Neural cell (in vitro differentiated cells): ENCODE measurements around the gene LZTR1. TPM values are rescaled to one million over a fixed set of nuclear protein-coding genes. Genes with fewer than 3 reads are reported as not detected.

Experiments used
- H2AFZ ChIP-seq: fragments of 200-600, 300-800 bp; sonication (generic), shearing (Covaris generic); 2 replicates; pipeline ENCODE4 v1.6.0; 2014; ENCODE audit warnings: low read depth, mild to moderate bottlenecking, antibody characterized with exemption, low read length, moderate library complexity
- H3F3A ChIP-seq: fragments of 200-600 bp; shearing (Covaris generic); 2 replicates; pipeline ENCODE4 v1.6.1; 2016; ENCODE audit warnings: mild to moderate bottlenecking, moderate library complexity, mixed read lengths, antibody characterized with exemption, low read length; ENCODE audit not compliant: insufficient read depth, poor library complexity, severe bottlenecking
- H3K27ac ChIP-seq: fragments of 200-600, 300-800 bp; sonication (generic), shearing (Covaris generic); 2 replicates; pipeline ENCODE4 v1.5.1; 2014; ENCODE audit warnings: mild to moderate bottlenecking, low read length, moderate library complexity
- H3K27me3 ChIP-seq: fragments of 300-800, 200-600 bp; sonication (generic), shearing (Covaris generic); 2 replicates; pipeline ENCODE4 v1.6.0; 2014; ENCODE audit warnings: mild to moderate bottlenecking, low read depth, low read length, moderate library complexity; ENCODE audit not compliant: insufficient read depth
- H3K36me3 ChIP-seq: fragments of 300-800, 200-600 bp; sonication (generic), shearing (Covaris generic); 2 replicates; pipeline ENCODE4 v1.5.1; 2014; ENCODE audit warnings: mild to moderate bottlenecking, antibody characterized with exemption, low read length, moderate library complexity; ENCODE audit not compliant: insufficient read depth
- H3K4me2 ChIP-seq: fragments of 300-800, 200-600 bp; sonication (generic), shearing (Covaris generic); 2 replicates; pipeline ENCODE4 v1.6.0; 2014; ENCODE audit warnings: mild to moderate bottlenecking, low read length
- H3K4me3 ChIP-seq: fragments of 300-800, 200-600 bp; sonication (generic), shearing (Covaris generic); 2 replicates; pipeline ENCODE4 v1.5.1; 2014; ENCODE audit warnings: mild to moderate bottlenecking, low read length, moderate library complexity
- H3K79me2 ChIP-seq: fragments of 200-600 bp; shearing (Covaris generic); replicated peaks from 2 replicates; pipeline ENCODE4 v1.6.0; 2014; ENCODE audit warnings: mild to moderate bottlenecking, low read length, moderate library complexity; ENCODE audit not compliant: insufficient read depth
- H3K9ac ChIP-seq: fragments of 300-800, 200-600 bp; sonication (generic), shearing (Covaris generic); 2 replicates; pipeline ENCODE4 v1.6.1; 2016; ENCODE audit warnings: mild to moderate bottlenecking, low read length, mixed read lengths
- H3K9me2 ChIP-seq: fragments of 200-600 bp; shearing (Covaris generic); 2 replicates; pipeline ENCODE4 v1.6.1; 2016; ENCODE audit warnings: mild to moderate bottlenecking, low read length, mixed read lengths; ENCODE audit not compliant: insufficient read depth
- H3K9me3 ChIP-seq: fragments of 200-600, 300-800 bp; sonication (generic), shearing (Covaris generic); 2 replicates; pipeline ENCODE4 v1.6.1; 2016; ENCODE audit warnings: mild to moderate bottlenecking, mixed run types, low read length, moderate library complexity, mixed read lengths
- H4K20me1 ChIP-seq: fragments of 200-600 bp; shearing (Covaris generic); 2 replicates; pipeline ENCODE4 v1.6.1; 2016; ENCODE audit warnings: mild to moderate bottlenecking, mixed run types; ENCODE audit not compliant: insufficient read depth
- EP300 ChIP-seq: fragments of 450-650 bp; conservative IDR thresholded peaks from 2 replicates; pipeline ENCODE4 v1.6.1; 2014; ENCODE audit warnings: antibody characterized with exemption, mild to moderate bottlenecking, moderate library complexity; ENCODE audit not compliant: poor library complexity, severe bottlenecking
- EZH2 ChIP-seq: fragments of 200-600, 300-800 bp; shearing (Covaris generic), sonication (generic); IDR thresholded peaks from 2 replicates; pipeline ENCODE4 v1.6.1; 2014; ENCODE audit warnings: antibody characterized with exemption, low read length, borderline replicate concordance, mild to moderate bottlenecking; ENCODE audit not compliant: insufficient read depth, poor library complexity, severe bottlenecking
- MXI1 ChIP-seq: fragments of 450-650 bp; conservative IDR thresholded peaks from 2 replicates; pipeline ENCODE4 v1.6.1; 2014; ENCODE audit warnings: antibody characterized with exemption, mild to moderate bottlenecking; ENCODE audit not compliant: poor library complexity, severe bottlenecking
- POLR2AphosphoS5 ChIP-seq: IDR thresholded peaks from 2 replicates; pipeline ENCODE4 v1.6.1; 2012
- RAD21 ChIP-seq: fragments of 450-650 bp; conservative IDR thresholded peaks from 2 replicates; pipeline ENCODE4 v1.6.1; 2014; ENCODE audit warnings: antibody characterized with exemption, mild to moderate bottlenecking, moderate library complexity
- SMC3 ChIP-seq: fragments of 450-650 bp; conservative IDR thresholded peaks from 2 replicates; pipeline ENCODE4 v1.6.1; 2014; ENCODE audit warnings: antibody characterized with exemption, mild to moderate bottlenecking, moderate library complexity; ENCODE audit not compliant: poor library complexity
- TAF1 ChIP-seq: IDR thresholded peaks from 2 replicates; pipeline ENCODE4 v1.6.1; 2012; ENCODE audit warnings: low read depth
- polyA plus RNA-seq: library from polyadenylated mRNA; depleted of rRNA; stranded (reverse); fragments of >200 nt; gene quantifications from 2 replicates; pipeline ENCODE4 v1.2.3, GENCODE V29; 2014
- TF ChIP-seq, protein P1 (sequence below): fragments of 450-650 bp; IDR thresholded peaks from 2 replicates; pipeline ENCODE4 v1.5.1; 2014; ENCODE audit warnings: antibody characterized with exemption, mild to moderate bottlenecking, moderate library complexity; ENCODE audit not compliant: poor library complexity, severe bottlenecking
- TF ChIP-seq, protein P2 (sequence below): IDR thresholded peaks from 2 replicates; pipeline ENCODE4 v1.6.1; 2012; ENCODE audit warnings: borderline replicate concordance

The LZTR1 gene
- polyA plus RNA-seq, 1 donor from 2014 or later, result 114 TPM

DNA sequence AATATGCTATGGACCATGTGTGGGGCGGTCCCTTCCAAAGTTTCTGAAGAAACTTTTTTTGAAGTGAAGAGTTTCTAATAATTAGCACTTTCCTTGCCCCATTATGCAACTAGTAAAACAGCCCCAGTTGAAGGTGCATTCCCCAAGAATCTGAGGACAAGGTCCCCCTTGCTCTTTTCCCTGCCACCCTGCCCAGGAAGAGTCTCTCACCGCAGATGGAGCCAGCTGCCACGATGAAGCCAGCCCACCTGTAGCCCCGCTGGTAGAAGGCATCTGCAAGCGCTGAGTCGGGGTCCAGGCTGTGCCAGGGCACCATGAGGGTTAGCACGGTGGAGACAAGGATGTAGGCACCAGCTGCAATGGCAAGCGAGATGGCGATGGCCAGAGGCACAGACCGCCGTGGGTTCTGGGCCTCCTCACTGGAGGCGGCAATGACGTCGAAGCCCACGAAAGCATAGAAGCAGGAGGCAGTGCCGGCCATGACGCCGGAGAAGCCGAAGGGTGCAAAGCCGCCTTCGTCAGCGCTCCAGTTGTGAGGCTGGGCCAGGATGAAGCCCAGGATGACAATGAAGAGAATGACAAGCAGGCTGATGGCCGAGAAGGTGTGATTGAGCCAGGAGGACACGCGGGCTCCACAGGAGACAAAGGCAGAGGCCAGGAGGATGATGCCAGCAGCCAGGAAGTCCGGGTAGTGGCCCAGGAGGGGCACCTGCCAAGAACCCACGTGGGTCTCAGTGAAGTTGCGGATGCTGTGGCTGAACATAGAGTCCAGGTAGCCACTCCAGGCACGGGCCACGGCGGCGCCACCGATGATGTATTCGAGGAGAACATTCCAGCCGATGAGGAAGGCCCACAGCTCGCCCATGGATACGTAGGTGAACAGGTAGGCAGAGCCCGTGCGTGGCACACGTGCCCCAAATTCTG is 48.8 kb downstream of the LZTR1 start:
- no peaks in the 10 kb centered on the region for H4K20me1 ChIP-seq
- H3F3A ChIP-seq, result no peaks in the 10 kb centered on the region
- no peaks in the 10 kb centered on the region for H3K9me3 ChIP-seq
- no peaks in the 10 kb centered on the region for H3K36me3 ChIP-seq
- no peak overlapping the region for H2AFZ ChIP-seq
- no peaks in the 10 kb centered on the region for H3K9me2 ChIP-seq
- H3K9ac ChIP-seq, result no peak overlapping the region
- H3K79me2 ChIP-seq, result no peaks in the 10 kb centered on the region
- peaks cover 4% of the 10 kb centered on the region for H3K27me3 ChIP-seq
- no peak overlapping the region for H3K27ac ChIP-seq
- no peak for TF ChIP-seq SMC3
- no peak for TF ChIP-seq RAD21
- TF ChIP-seq TAF1, result no peak
- no peak for TF ChIP-seq EZH2
- TF ChIP-seq MXI1, result no peak
- TF ChIP-seq POLR2AphosphoS5, result no peak
- no peak for TF ChIP-seq EP300
- TF ChIP-seq, protein P1, sequence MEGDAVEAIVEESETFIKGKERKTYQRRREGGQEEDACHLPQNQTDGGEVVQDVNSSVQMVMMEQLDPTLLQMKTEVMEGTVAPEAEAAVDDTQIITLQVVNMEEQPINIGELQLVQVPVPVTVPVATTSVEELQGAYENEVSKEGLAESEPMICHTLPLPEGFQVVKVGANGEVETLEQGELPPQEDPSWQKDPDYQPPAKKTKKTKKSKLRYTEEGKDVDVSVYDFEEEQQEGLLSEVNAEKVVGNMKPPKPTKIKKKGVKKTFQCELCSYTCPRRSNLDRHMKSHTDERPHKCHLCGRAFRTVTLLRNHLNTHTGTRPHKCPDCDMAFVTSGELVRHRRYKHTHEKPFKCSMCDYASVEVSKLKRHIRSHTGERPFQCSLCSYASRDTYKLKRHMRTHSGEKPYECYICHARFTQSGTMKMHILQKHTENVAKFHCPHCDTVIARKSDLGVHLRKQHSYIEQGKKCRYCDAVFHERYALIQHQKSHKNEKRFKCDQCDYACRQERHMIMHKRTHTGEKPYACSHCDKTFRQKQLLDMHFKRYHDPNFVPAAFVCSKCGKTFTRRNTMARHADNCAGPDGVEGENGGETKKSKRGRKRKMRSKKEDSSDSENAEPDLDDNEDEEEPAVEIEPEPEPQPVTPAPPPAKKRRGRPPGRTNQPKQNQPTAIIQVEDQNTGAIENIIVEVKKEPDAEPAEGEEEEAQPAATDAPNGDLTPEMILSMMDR, result no peak
- TF ChIP-seq, protein P2, sequence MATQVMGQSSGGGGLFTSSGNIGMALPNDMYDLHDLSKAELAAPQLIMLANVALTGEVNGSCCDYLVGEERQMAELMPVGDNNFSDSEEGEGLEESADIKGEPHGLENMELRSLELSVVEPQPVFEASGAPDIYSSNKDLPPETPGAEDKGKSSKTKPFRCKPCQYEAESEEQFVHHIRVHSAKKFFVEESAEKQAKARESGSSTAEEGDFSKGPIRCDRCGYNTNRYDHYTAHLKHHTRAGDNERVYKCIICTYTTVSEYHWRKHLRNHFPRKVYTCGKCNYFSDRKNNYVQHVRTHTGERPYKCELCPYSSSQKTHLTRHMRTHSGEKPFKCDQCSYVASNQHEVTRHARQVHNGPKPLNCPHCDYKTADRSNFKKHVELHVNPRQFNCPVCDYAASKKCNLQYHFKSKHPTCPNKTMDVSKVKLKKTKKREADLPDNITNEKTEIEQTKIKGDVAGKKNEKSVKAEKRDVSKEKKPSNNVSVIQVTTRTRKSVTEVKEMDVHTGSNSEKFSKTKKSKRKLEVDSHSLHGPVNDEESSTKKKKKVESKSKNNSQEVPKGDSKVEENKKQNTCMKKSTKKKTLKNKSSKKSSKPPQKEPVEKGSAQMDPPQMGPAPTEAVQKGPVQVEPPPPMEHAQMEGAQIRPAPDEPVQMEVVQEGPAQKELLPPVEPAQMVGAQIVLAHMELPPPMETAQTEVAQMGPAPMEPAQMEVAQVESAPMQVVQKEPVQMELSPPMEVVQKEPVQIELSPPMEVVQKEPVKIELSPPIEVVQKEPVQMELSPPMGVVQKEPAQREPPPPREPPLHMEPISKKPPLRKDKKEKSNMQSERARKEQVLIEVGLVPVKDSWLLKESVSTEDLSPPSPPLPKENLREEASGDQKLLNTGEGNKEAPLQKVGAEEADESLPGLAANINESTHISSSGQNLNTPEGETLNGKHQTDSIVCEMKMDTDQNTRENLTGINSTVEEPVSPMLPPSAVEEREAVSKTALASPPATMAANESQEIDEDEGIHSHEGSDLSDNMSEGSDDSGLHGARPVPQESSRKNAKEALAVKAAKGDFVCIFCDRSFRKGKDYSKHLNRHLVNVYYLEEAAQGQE, result no peak
- H3K4me3 ChIP-seq, result no peak overlapping the region
- H3K4me2 ChIP-seq, result no peak overlapping the region

DNA sequence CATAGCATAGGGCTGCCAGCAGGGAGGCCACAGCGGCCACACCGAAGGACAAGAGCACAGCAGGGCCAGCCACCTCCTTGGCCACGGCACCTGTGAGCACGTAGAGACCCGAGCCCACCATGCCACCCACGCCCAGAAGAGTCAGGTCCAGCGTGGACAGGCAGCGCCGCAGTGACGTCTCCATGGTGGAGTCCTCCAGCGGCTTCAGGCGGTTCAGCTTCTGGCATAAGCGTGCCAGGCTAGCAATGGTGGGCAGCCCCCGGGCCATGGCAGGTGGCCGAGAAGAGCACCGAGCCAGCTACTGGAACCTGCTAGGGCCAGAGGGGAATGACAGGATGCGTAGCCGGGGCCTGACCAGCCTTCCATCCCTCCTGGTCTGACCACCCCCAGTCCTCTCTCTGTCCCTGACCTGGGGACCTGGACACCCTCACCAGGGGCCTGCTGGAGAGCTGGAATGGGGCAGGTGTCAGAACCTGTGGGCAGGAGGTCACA is 49.5 kb downstream of the LZTR1 start:
- Histone ChIP-seq H3K9me2 (no peaks in the 10 kb centered on the region), H3K27me3 (peaks cover 4% of the 10 kb centered on the region), H3F3A (no peaks in the 10 kb centered on the region), H3K79me2 (no peaks in the 10 kb centered on the region), H3K9me3 (no peaks in the 10 kb centered on the region), H3K27ac (no peak overlapping the region), H3K36me3 (no peaks in the 10 kb centered on the region), H2AFZ (no peak overlapping the region), H4K20me1 (no peaks in the 10 kb centered on the region), H3K9ac (no peak overlapping the region), H3K4me2 (no peak overlapping the region), H3K4me3 (no peak overlapping the region)
- TF ChIP-seq SMC3 (no peak), MXI1 (no peak), POLR2AphosphoS5 (no peak), EZH2 (no peak), EP300 (no peak), RAD21 (no peak)
